Limb (tissue), 2 donors: Measurements from ENCODE around the gene MLIP.
A peak's percentile ranks its signal among the peaks of the same experiment; 100 is the strongest.
"Not testable (repeated sequence)": the region's sequence is repeated elsewhere in the genome, so short reads cannot be mapped to it uniquely, and the experiment has no call there.

Source experiments
- DNase-seq, 2 donors: peaks; one replicate each; pipeline ENCODE4 v3.0.0-alpha.2; 2016; ENCODE audit errors: extremely low spot score in 2 of 2

Gene MLIP

GRCh38 chr6:54222217-54222616 lies 111.0 kb downstream of the MLIP start:
- DNase-seq, result no peak

DNA sequence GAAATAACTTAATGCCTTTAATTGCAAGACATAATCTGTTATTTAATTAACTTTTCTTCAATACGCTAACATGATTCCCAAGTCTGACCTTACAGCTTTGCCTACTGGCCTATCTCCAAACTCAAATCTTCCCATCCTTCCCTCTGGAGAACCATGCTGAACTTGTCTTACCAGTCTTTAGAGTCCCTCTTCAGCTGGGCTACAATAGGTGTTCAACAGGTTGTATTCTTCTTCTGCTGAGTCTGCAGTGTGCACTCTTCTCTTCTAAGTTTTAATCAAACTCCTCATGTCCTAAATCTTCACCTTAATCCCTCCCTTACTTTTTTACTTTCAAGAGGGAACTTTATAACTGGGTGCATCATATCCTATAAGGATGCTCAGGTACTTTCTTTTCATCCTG lies 121.5 kb downstream of the MLIP start:
- DNase-seq, result no peak

DNA sequence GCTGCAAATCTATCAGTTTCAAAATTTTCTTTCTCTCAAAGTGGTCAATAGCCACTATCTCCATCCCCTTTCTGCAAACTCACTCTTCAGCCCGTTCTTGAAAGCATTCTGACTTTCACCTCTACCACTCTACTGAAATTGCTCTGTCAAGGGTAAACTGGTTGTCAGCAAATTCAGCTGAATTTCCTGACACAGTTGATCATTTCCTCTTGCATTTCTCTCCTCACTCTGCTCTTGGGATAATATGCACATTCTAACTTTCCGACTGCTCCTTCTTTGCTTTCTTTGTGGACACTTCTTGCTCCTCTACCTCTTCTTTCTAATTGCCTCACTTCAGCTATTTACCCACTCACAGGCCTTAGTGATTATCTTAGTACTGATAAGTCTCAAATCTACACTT lies 123.3 kb downstream of the MLIP start:
- DNase-seq, result no peak

DNA sequence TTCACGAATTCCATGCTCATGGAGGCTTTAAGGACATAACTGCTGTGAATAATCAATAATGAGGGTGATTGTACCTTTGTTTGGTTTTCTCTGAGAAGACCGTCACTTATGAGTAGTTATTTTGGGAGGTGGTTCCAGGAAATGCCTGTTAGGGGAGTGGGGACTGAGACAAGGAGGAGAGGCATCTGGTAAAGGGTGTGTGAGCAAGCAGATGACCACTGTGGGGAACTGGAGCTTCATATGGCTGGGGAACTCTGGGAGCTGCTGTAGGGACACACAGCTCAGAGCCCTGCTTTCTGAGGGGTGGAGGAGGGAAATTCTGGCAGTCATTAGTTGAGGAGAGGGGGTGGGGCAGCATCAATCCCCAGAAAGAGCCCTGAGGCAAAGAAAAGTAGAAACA lies 125.7 kb downstream of the MLIP start:
- no peak for DNase-seq

GRCh38 chr6:54238396-54238795 lies 127.2 kb downstream of the MLIP start:
- DNase-seq, result peak in 1 of 2 donors; percentile 62

DNA sequence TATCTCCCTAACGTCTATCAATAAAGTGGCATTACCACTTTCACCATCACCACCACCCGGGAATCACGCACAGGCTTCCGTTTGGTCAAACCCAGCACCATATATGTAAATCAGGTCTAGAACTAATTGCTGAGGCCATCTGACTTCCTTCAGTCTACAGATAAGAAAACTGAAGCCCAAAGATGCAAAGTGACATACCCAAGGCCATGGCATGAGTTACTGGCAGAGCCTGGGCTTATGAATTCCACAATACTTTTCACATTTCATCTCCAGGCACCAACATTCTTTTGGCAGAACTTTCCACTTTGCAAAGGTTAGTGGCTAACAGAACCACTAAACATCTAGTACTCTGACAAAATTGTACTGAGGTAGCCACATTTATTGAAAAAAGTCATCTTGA lies 132.5 kb downstream of the MLIP start:
- DNase-seq, result no peak

DNA sequence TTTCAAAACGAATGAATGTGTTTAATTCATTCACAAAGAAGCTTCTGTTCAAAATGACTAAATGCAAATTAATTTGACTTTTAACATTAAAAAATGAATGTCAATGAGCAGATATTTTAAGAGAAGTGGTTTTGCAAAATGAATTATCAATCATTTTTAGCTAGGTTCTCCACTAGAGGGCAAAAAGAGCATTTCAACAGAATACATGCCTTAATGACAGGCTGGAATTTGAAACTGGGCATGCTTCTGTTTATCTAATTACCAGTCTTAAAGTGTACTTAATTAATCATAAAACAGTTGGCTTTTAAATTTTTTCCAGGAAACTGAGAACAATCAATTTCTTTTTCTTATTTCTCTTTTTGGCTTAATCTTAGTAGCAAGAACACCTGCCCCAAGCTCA lies 133.2 kb downstream of the MLIP start:
- DNase-seq, result no peak

- DNase-seq, result no peak
Observed at GRCh38 chr6:54245265-54245664, 134.0 kb downstream of the MLIP start.

- no peak for DNase-seq
Observed at GRCh38 chr6:54248319-54248718, 137.1 kb downstream of the MLIP start.

DNA sequence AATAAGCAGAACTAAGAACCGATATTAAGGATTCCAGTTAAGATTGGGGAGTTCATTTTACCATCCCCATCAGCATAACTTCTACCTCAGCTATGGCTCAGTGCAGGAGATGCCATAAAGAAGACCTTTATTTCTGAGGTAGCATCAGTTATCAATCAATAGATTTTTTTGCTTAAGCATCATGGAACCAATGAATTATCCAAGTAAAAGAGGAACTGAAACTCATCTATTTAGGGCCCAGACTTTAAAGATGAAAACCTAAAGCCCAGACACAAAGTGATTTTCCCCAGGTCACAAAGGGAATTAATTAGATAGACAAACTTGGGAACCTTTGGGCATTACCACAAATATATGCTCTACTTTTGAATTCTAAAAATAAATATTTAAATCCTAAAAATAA lies 137.8 kb downstream of the MLIP start:
- no peak for DNase-seq

GRCh38 chr6:54249812-54250211 lies 138.6 kb downstream of the MLIP start:
- not testable (repeated sequence) for DNase-seq

DNA sequence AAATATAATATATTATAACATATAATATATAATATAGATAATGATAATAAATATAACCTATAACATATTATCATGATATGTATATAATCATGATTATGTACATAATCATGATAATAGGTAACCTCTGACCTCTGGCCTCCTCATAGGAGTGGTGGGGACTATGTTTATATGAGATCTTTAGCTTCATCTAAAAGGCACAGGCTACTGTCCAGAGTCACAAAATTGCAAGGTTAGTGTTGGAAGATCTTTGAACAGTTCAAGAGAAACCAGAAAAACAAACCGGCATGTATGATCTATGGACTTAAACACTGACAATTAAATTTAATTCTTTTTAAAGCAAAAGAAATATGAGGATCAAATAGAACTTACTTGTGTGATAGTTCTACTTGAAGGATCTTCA lies 141.3 kb downstream of the MLIP start:
- DNase-seq, result no peak

GRCh38 chr6:54252916-54253315 lies 141.7 kb downstream of the MLIP start:
- no peak for DNase-seq

DNA sequence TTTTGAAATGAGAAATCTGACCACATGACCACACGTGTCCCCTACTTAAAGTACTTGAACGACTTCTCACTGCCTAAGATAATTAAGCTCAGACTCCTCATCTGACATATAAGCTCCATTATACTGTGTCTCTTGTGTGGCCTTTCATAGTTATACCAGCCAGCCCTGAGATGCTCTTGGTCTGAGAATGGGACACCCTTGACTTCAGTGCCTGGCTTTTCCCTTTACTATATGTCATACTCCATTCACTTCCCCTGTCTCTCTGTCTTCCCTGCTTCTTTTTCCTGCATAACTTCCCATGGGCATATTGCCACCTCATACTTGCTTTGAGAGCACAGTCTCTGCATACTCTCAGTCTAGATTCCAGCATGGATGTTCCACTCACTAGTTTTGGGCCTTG lies 143.6 kb downstream of the MLIP start:
- no peak for DNase-seq

DNA sequence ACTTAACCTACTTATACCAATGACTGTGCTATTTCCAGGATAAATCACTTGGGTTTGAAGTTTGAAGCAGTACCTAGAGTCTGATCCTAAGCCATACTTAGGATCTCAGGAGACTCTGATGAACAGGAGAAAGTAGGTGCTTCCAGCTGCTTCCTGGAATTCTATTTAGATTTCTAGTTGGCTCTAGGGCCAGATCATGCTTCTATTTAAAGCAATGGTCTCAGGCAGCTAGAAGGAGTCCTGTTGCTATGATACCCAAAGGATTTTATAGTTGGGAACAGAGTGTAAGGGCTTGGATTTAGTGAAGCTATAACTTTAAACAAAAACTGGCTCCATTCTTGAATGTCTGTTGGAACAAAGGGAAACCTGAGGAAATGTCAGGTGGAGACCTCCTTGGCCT lies 144.6 kb downstream of the MLIP start:
- peak in 1 of 2 donors; percentile 19 for DNase-seq

GRCh38 chr6:54260025-54260424 lies 148.8 kb downstream of the MLIP start:
- no peak for DNase-seq

DNA sequence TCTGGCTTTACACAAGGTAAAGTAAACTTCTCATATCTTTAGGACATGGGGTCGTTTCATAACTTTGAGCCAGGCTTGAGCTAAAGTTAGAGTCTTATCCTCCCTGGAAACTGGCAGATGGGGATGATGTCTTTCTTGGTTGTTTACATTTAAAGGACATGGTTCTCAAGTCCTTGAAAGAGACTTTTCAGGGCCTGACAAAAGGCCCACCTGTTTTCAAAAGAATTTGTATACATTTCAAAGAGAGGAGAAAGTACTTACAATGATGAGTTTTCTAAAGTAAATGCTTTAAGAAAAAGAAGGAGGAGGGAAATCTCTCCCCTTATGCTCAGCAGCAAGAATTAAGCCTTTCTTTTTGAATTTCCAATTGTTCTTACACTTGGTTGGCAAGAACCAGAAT lies 151.3 kb downstream of the MLIP start:
- DNase-seq, result no peak

GRCh38 chr6:54262971-54263370 lies 151.7 kb downstream of the MLIP start:
- no peak for DNase-seq

- DNase-seq, result no peak
Observed at GRCh38 chr6:54264581-54265272, 153.5 kb downstream of the MLIP start.

DNA sequence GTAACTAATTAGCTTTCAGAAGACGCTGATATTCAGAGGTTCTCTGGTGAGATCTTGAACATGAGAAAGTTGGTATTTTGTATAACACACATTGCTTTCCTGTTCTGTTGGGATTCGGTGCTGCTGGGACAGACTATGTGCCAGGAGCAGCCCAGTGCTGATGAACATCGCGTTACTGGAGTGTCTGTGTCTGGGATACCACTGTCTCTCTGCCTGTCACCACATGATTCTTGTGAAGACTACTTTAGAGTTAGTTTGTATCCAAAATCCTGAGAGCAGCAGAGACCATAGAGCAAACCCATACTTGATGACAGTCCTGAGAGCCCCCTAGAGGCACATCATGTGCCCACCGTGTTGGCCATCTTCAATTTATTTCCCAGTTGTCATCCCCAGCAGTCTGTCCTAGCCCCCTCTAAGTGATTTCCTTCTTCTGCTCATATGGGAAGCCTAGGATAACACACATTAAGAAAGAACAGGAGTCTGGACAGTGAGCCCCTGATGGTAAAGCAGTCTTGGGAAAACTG lies 155.2 kb downstream of the MLIP start:
- DNase-seq, result no peak

DNA sequence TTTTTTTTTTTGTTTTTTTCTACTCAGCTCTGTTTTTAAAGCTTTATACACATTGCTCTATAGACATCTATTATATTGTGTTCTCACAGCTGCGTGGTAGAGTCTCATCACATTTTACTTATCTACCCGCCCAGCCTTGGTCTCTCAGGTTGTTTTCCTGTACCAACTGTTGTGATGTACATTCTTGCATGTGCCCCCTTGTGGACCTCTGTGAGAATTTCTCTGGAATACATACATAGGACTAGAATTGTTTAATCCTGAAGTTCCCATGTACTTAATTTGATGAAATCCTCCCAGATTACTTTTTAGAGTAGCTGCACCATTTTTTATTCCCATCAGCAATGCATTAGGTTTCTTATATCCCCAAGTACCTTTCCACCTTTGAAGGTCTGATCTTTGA lies 156.6 kb downstream of the MLIP start:
- DNase-seq, result no peak

- DNase-seq, result no peak
Observed at GRCh38 chr6:54273214-54273820, 162.1 kb downstream of the MLIP start.

- no peak for DNase-seq
Observed at GRCh38 chr6:54274383-54274782, 163.1 kb downstream of the MLIP start.
